ENCODE measurements around the gene GAA. TPM values are rescaled to one million over a fixed set of nuclear protein-coding genes. Genes with fewer than 3 reads are reported as not detected.

The GAA gene
- total and polyA plus RNA-seq, 12 donors, result 5.6 to 170 (median 90.5) TPM

DNA sequence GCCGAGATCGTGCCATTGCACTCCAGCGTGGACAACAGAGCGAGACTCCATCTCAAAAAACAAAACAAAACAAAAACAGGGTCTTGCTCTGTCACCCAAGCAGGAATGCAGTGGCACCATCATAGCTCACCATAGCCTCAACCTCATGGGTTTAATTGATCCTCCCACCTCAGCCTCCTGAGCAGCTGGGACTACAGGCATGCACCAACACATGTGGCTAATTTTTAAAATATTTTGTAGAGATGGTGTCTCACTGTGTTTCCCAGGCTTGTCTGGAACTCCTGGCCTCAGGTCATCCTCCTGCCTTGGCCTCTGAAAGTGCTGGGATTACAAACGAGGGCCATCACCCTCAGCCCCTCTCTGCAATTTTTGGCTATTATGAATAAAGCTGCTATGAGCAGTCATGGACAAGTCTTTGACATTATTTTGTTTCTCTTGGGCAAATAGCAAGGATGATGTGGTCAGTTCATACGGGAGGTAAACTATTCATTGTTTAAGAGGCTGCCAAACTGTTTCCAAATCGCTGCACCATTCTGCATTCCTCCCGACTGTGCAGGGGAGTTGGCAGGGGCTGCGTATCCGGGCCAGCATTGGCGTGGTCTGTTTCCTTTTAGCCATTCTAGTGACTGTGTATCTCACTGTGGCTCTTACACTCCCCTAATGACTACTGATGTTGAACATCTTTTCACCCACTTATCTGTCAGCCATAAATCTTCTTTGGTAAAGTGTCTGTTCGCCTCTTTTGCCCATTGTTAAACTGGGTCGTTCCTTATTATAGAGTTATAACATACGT, 24.5 kb downstream of the GAA start:
- WGBS, 4 donors, result 68 to 80% (median 75%) methylated on average over 12 to 14 of the region's 14 CpGs
- Histone ChIP-seq H3K36me3 (replicated peaks in 1 of 2) (no peaks in the 10 kb centered on the region), H3K27me3 (no peaks in the 10 kb centered on the region), H3K4me1 (replicated peaks in 1 of 2) (no peaks in the 10 kb centered on the region), H3K4me3 (no peak overlapping the region), H3K9me3 (replicated peaks in 1 of 3) (no peaks in the 10 kb centered on the region), H3K27ac (no peak overlapping the region)
- intact Hi-C loops (cut with DNase I), result no loop called here
- TF ChIP-seq POLR2A (IDR thresholded peaks at IDR 0.05), result no peak
- TF ChIP-seq, protein P1, sequence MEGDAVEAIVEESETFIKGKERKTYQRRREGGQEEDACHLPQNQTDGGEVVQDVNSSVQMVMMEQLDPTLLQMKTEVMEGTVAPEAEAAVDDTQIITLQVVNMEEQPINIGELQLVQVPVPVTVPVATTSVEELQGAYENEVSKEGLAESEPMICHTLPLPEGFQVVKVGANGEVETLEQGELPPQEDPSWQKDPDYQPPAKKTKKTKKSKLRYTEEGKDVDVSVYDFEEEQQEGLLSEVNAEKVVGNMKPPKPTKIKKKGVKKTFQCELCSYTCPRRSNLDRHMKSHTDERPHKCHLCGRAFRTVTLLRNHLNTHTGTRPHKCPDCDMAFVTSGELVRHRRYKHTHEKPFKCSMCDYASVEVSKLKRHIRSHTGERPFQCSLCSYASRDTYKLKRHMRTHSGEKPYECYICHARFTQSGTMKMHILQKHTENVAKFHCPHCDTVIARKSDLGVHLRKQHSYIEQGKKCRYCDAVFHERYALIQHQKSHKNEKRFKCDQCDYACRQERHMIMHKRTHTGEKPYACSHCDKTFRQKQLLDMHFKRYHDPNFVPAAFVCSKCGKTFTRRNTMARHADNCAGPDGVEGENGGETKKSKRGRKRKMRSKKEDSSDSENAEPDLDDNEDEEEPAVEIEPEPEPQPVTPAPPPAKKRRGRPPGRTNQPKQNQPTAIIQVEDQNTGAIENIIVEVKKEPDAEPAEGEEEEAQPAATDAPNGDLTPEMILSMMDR (IDR thresholded peaks at IDR 0.05), result no peak
- peak in 1 of 7 donors; percentile 2 for DNase-seq

DNA sequence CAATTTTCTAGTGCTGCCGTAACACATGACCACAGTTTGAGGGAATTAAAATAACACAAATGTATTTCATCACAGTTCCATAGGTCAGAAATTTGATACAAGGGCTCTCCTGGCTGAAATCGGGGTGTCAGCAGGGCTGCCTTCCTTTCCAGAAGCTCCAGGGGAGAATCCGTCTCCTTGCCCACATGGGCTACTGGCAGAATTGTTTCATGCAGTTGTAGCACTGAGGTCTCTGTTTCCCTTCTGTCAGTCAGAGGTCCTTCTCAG, 25.0 kb downstream of the GAA start:
- no peaks in the 10 kb centered on the region for H3K4me1 ChIP-seq (replicated peaks in 1 of 2)
- DNase-seq, result no peak
- H3K27me3 ChIP-seq, result no peaks in the 10 kb centered on the region
- no peak overlapping the region for H3K4me3 ChIP-seq
- H3K9me3 ChIP-seq (replicated peaks in 1 of 3), result no peaks in the 10 kb centered on the region
- H3K36me3 ChIP-seq (replicated peaks in 1 of 2), result no peaks in the 10 kb centered on the region
- TF ChIP-seq, protein P1 (IDR thresholded peaks at IDR 0.05), result no peak
- no peak for TF ChIP-seq POLR2A (IDR thresholded peaks at IDR 0.05)
- WGBS, 4 donors, result 79 to 87% (median 81%) methylated on average over 3 of the region's 3 CpGs
- H3K27ac ChIP-seq, result no peak overlapping the region
- intact Hi-C loops (cut with DNase I), result no loop called here

GRCh38 chr17:80129006-80129565, 27.7 kb downstream of the GAA start:
- TF ChIP-seq, protein P1 (IDR thresholded peaks at IDR 0.05), result no peak
- TF ChIP-seq POLR2A (IDR thresholded peaks at IDR 0.05), result no peak
- no peak overlapping the region for H3K4me3 ChIP-seq
- H3K27ac ChIP-seq, result no peak overlapping the region
- H3K36me3 ChIP-seq (replicated peaks in 1 of 2), result peaks cover 0 to 12% of the 10 kb centered on the region in 2 donors
- no peaks in the 10 kb centered on the region for H3K4me1 ChIP-seq (replicated peaks in 1 of 2)
- 35 to 48% (median 43%) methylated on average over 4 of the region's 4 CpGs for WGBS, 4 donors
- no peak for DNase-seq
- no peaks in the 10 kb centered on the region for H3K27me3 ChIP-seq
- H3K9me3 ChIP-seq (replicated peaks in 1 of 3), result no peaks in the 10 kb centered on the region
- intact Hi-C loops (cut with DNase I), result no loop called here

- 62 to 69% (median 65%) methylated on average over 3 of the region's 3 CpGs for WGBS, 4 donors
- no peaks in the 10 kb centered on the region for H3K4me1 ChIP-seq (replicated peaks in 1 of 2)
- no peak for DNase-seq
These were observed 29.6 kb downstream of the GAA start for GRCh38 chr17:80130992-80131391.

More at GRCh38 chr17:80130992-80131391, 29.6 kb downstream of the GAA start:
- Histone ChIP-seq H3K9me3 (replicated peaks in 1 of 3) (no peaks in the 10 kb centered on the region), H3K36me3 (replicated peaks in 1 of 2) (peaks cover 0 to 31% of the 10 kb centered on the region in 2 donors), H3K4me3 (no peak overlapping the region), H3K27ac (no peak overlapping the region), H3K27me3 (no peaks in the 10 kb centered on the region)
- TF ChIP-seq, protein P1 (IDR thresholded peaks at IDR 0.05), result no peak
- TF ChIP-seq POLR2A (IDR thresholded peaks at IDR 0.05), result no peak
- intact Hi-C loops (cut with DNase I), result loop anchor here in 1 of 2 donors (10.0 kb wide), 1 partner anchor 254 kb away; no protein-coding TSS in a partner anchor
